Raji (cell line): ENCODE results near the gene RAB4A.

Experiments
- POLR2A ChIP-seq: IDR thresholded peaks from 2 replicates; pipeline ENCODE4 v1.6.1; 2011; ENCODE audit warnings: low read depth, low read length, control low read depth; ENCODE audit not compliant: insufficient read depth

RAB4A gene

DNA sequence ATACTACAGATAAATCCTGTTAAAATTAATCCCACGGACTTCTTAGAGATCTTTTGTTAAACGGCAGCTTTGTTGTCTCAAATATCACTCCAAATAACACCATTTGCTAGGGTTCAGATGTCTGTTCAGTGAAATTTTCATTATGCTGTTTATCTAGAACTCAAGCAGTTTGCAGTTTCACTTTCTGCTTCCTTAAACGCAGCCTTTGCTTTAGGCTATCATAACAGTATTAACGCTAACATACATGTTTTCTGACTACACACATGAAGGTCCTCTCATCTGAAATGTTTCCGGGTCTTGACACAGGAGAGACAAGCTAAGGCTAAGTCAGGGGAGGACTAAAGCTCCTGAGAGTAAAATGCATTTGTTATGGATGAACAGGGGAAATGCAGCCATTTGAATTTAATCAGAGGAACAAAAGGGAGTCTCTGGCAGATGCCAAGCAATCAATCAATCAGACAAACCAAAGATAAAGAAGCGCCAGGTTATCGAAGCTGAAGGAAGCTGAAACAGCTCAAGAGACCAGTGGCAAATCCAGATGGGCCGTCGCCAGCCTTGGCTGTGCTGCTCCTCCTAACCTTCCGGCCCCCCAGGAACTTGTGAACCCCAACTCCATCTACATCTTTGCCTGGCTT is 55.1 kb downstream of the RAB4A start:
- no peak for TF ChIP-seq POLR2A

- TF ChIP-seq POLR2A = no peak
Measured at GRCh38 chr1:229326601-229327000, 55.7 kb downstream of the RAB4A start.

- no peak for TF ChIP-seq POLR2A
Measured at GRCh38 chr1:229328598-229329362, 57.9 kb downstream of the RAB4A start.

DNA sequence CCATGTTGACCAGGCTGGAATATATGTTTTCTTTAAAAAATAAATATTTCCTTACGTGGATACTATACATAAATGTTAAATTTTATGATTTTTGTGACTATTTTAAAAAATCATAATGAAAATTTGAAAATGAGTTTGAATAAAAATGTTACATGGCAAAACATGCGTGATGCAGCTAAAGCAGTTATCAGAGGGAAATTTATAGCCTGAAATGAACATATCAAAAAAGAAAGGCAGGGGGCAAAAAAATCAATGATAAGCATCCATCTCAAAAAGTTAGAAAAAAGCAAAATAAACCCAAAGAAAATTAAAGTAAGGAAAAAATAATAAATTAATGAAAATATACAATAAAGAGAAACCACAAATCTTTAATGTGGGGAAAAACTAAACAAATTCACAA is 63.4 kb downstream of the RAB4A start:
- no peak for TF ChIP-seq POLR2A

- TF ChIP-seq POLR2A = no peak
Measured at GRCh38 chr1:229334716-229335115, 63.8 kb downstream of the RAB4A start.

- TF ChIP-seq POLR2A = no peak
Measured at GRCh38 chr1:229336345-229336744, 65.4 kb downstream of the RAB4A start.

DNA sequence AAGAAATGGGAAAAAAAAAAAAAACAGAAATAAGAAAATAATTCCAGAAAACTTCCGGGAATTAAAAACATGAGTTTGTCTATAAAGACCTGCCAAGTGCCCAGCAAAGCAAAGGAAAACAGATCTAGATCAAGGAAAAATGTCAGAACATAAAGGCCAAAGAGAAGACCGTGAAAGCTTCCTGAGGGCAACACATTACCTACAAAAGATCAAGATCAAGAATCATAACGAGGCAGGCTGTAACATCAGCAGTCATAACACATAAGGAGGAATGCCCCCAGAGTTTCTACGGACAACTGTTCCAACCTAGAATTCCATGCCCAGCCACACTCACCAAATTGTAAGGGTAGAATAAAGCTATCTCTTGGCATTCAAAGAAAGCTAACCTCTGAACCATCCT is 68.2 kb downstream of the RAB4A start:
- no peak for TF ChIP-seq POLR2A

DNA sequence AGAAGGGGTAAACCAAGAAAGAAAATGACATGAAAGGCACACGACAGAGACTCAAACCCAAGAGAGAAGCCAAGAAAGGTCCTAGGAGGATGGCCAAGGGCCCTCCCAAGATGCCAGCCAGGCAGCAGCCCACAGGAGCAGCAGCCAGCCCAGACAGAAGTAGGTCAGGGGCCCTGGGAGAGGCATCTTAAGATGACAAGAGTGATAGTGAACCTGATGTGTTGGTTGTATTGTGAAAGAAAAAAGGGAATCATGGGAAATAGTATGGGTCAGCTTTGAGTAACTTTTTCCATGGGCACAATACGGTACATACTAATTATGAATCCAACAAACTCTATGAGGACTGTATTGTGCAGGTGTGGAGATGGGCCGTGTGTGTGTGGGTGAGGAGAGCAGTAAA is 68.6 kb downstream of the RAB4A start:
- no peak for TF ChIP-seq POLR2A

- TF ChIP-seq POLR2A = no peak
Measured at GRCh38 chr1:229340496-229340895, 69.6 kb downstream of the RAB4A start.

- TF ChIP-seq POLR2A = peak; percentile 85
Measured at GRCh38 chr1:229341774-229342655, 71.1 kb downstream of the RAB4A start.

GRCh38 chr1:229342656-229343569 is 72.0 kb downstream of the RAB4A start, which contains the start of gene CCSAP:
Gene CCSAP (minus strand): TSS chr1:229343047. CDS start chr1:229342465, 582 bp downstream.
- TF ChIP-seq POLR2A = peak; percentile 83

- no peak for TF ChIP-seq POLR2A
Measured at GRCh38 chr1:229344139-229344538, 73.2 kb downstream of the RAB4A start.

- no peak for TF ChIP-seq POLR2A
Measured at GRCh38 chr1:229344937-229345684, 74.2 kb downstream of the RAB4A start.

GRCh38 chr1:229347528-229347927 is 76.6 kb downstream of the RAB4A start:
- TF ChIP-seq POLR2A = no peak
